ENCODE data around the gene RHOF. TPM values are rescaled to one million over a fixed set of nuclear protein-coding genes. Genes with fewer than 3 reads are reported as not detected.

RHOF gene
- total RNA-seq (100 to 1,000 TPM in 1 of 5 donors, 10 to 100 TPM in 3, 1 to 10 TPM in 1; 8.0 to 105 (median 29.5) TPM), polyA plus RNA-seq (10 to 100 TPM in 2 of 3 donors, 1 to 10 TPM in 1; 3.2 to 36.4 (median 13.6) TPM)
- long read RNA-seq, donor 1, partial matches to known transcripts: 0 of 1 reads
- long read RNA-seq, donor 1, other reads (novel, unspliced or antisense): 0 of 1 reads
- long read RNA-seq, donor 2, transcript RHOF-201 (5 exons, 3,009 nt): major isoform, 5 of 14 reads
- long read RNA-seq, donor 2, partial matches to known transcripts: 8 of 14 reads
- long read RNA-seq, donor 2, other reads (novel, unspliced or antisense): 0 of 14 reads
- long read RNA-seq, donor 3: 0 reads
- long read RNA-seq, donor 4: 0 reads
- long read RNA-seq, donor 5, transcript RHOF-201 (5 exons, 3,009 nt): major isoform, 5 of 5 reads
- long read RNA-seq, donor 5, partial matches to known transcripts: 0 of 5 reads
- long read RNA-seq, donor 5, other reads (novel, unspliced or antisense): 0 of 5 reads
- long read RNA-seq, donor 6, transcript RHOF-201 (5 exons, 3,009 nt): major isoform, 10 of 38 reads
- long read RNA-seq, donor 6, partial matches to known transcripts: 23 of 38 reads
- long read RNA-seq, donor 6, other reads (novel, unspliced or antisense): 5 of 38 reads
- long read RNA-seq, donor 7, transcript RHOF-201 (5 exons, 3,009 nt): major isoform, 7 of 8 reads
- long read RNA-seq, donor 7, partial matches to known transcripts: 0 of 8 reads
- long read RNA-seq, donor 7, other reads (novel, unspliced or antisense): 0 of 8 reads
- long read RNA-seq, donor 8, partial matches to known transcripts: 15 of 16 reads
- long read RNA-seq, donor 8, other reads (novel, unspliced or antisense): 0 of 16 reads
- long read RNA-seq, donor 9, partial matches to known transcripts: 0 of 3 reads
- long read RNA-seq, donor 9, other reads (novel, unspliced or antisense): 0 of 3 reads
- long read RNA-seq, donor 10, transcript RHOF-201 (5 exons, 3,009 nt): major isoform, 6 of 13 reads
- long read RNA-seq, donor 10, partial matches to known transcripts: 6 of 13 reads
- long read RNA-seq, donor 10, other reads (novel, unspliced or antisense): 0 of 13 reads

DNA sequence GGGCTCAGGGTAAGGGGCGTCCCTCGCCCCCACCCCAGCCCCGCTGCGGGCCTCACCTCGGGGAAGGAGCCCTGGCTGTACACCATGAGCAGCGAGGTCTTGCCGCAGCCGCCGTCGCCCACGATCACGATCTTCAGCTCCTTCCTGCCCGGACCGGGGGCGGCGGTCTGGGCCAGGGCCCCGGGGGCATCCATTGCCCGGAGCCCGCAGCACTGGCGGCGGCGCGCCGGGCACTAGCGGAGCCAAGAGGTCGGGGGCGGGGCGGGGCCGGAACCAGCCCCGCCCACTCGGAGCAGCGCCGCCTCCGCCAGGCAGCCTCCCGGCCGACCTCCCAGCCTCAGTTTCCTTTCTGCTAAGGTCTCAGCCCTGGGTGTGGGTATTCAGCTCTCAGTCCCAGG is at the start of gene RHOF:
Gene RHOF, minus strand, starts transcription at position 249 of the 398 bp plus-strand sequence. Its CDS starts 55 bp downstream, at position 194.
- TF ChIP-seq POLR2AphosphoS5 (IDR thresholded peaks at IDR 0.05) (peak in 1 of 3 donors; percentile 26), POLR2A (IDR thresholded peaks at IDR 0.05) (no peak)
- no peaks in the 10 kb centered on the region for H3K9me3 ChIP-seq
- DNase-seq: peak; percentile 68 to 74
- peaks cover 61 to 100% (median 79%) of the 10 kb centered on the region in 4 donors for H3K4me1 ChIP-seq
- 1 to 2% (median 1%) methylated on average over 25 to 36 of the region's 36 CpGs; no CpG with 5 or more reads in 2 of the 5 donors for WGBS, 5 donors
- peak within 1 kb of the TSS; percentile 99 to 100 (median 100) for H3K27ac ChIP-seq
- peaks cover 10 to 22% (median 12%) of the 10 kb centered on the region in 4 donors for H3K36me3 ChIP-seq
- intact Hi-C loops (cut with DNase I; ENCODE audit: low total_unique reads): loop anchor here (5.0 kb wide), 1 partner anchor 96 kb away; no protein-coding TSS in a partner anchor
- no peaks in the 10 kb centered on the region for H3K27me3 ChIP-seq
- H3K4me3 ChIP-seq: peak within 1 kb of the TSS; percentile 58 to 61 (median 59)

- intact Hi-C loops (cut with DNase I; ENCODE audit: low total_unique reads): no loop called here
- Histone ChIP-seq H3K4me3 (peak overlapping the region; percentile 54 to 68 (median 59)), H3K9me3 (no peaks in the 10 kb centered on the region), H3K27ac (peak overlapping the region; percentile 75 to 85 (median 82)), H3K27me3 (no peaks in the 10 kb centered on the region), H3K36me3 (no peaks in the 10 kb centered on the region), H3K4me1 (peaks cover 4 to 22% (median 16%) of the 10 kb centered on the region in 4 donors)
- WGBS, 5 donors: 65 to 71% (median 67%) methylated on average over 24 of the region's 24 CpGs
- TF ChIP-seq EP300 (IDR thresholded peaks at IDR 0.05) (no peak), POLR2A (IDR thresholded peaks at IDR 0.05) (no peak), POLR2AphosphoS5 (IDR thresholded peaks at IDR 0.05) (no peak)
- TF ChIP-seq, protein P1, sequence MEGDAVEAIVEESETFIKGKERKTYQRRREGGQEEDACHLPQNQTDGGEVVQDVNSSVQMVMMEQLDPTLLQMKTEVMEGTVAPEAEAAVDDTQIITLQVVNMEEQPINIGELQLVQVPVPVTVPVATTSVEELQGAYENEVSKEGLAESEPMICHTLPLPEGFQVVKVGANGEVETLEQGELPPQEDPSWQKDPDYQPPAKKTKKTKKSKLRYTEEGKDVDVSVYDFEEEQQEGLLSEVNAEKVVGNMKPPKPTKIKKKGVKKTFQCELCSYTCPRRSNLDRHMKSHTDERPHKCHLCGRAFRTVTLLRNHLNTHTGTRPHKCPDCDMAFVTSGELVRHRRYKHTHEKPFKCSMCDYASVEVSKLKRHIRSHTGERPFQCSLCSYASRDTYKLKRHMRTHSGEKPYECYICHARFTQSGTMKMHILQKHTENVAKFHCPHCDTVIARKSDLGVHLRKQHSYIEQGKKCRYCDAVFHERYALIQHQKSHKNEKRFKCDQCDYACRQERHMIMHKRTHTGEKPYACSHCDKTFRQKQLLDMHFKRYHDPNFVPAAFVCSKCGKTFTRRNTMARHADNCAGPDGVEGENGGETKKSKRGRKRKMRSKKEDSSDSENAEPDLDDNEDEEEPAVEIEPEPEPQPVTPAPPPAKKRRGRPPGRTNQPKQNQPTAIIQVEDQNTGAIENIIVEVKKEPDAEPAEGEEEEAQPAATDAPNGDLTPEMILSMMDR (IDR thresholded peaks at IDR 0.05): no peak
- DNase-seq: no peak
Measured at GRCh38 chr12:121839993-121840761, 46.7 kb upstream of the RHOF start.

DNA sequence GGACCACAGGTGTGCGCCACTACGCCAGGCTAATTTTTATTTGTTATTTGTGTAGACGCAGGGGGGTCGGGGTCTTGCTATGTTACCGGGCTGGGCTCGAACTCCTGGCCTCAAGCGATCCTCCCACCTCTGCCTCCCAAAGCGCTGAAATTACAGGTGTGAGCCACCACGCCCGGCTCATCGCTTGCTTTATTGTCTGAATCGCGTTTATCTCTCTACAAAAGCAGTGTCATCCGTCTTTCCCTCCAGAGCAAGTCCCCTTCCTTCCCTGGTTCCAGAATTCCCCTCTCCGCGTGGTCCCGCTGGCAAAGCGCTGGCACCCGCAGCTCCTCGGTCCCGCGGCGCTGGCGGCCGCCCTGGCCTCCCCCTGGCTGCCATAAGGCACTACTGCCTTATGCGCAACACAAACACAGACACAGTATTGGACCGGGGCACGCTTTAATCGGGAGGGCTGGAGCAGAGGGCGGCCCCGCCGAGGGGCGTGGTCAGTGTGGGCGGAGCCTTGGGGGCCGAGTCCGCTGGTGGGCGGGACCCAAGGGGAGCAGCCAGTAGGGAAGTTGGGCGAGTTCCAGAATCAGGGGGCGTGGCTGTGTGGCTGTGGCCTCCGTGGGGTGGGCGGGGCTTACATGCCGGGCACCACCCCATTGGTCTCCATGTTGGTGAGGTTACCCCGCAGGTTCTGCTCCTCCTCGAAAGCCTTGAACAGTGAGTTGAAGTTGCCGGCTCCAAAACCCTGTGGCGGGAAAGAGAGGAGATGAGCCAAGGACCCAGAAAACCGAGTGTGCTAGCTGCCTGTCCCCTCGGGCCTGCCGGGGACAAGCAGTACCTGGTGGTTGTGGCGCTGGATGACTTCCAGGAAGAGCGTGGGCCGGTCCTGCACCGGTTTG is 45.9 kb upstream of the RHOF start:
- Histone ChIP-seq H3K9me3 (no peaks in the 10 kb centered on the region), H3K27me3 (no peaks in the 10 kb centered on the region), H3K4me3 (peak overlapping the region; percentile 54 to 68 (median 59)), H3K36me3 (no peaks in the 10 kb centered on the region), H3K27ac (peak overlapping the region; percentile 75 to 85 (median 82)), H3K4me1 (peaks cover 4 to 22% (median 16%) of the 10 kb centered on the region in 4 donors)
- intact Hi-C loops (cut with DNase I; ENCODE audit: low total_unique reads): no loop called here
- 10 to 14% (median 11%) methylated on average over 38 to 53 of the region's 53 CpGs for WGBS, 5 donors
- TF ChIP-seq POLR2A (IDR thresholded peaks at IDR 0.05) (no peak), EP300 (IDR thresholded peaks at IDR 0.05) (no peak), POLR2AphosphoS5 (IDR thresholded peaks at IDR 0.05) (peak; percentile 73 to 90 (median 82))
- TF ChIP-seq, protein P1 (IDR thresholded peaks at IDR 0.05): peak in 5 of 7 experiments; percentile 47 to 67 (median 48)
- peak; percentile 99 to 100 for DNase-seq

Data from stomach (tissue), 19 donors.